ENCODE results near the gene ASS1.

DNA sequence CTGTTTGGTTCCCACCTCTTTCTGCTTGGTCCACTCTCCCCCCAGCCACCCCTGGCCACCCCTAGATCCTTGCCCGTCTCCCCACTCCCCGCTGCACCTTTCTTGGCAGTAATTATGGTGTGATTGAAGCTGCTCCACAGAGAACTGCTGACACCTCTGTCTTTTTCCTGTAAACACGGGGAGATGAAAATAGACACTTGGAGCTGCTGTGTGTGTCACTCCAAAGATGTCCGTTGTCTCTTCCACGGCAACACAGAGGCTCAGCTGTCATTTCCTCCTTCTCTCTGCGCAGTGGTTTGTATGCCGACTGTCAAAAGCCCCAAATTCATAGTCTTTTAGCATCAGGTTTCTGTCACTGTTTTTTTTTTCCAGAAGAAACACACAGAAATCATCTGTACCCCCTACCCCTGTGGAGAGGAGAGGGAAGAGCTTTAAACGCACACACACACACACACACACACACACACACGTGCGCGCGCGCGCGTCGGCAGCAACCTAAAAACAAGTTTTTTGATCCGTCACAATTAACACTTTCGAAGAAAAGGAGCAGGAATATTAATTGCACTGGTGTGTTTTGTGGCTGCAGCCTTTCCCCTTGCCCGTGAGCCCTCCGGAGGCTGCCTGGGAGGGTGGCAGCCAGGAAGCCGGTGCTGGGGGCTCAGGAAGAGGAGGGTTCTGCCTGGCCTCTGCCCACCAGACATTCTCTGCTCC, 39.8 kb downstream of the ASS1 start:
- TF ChIP-seq EZH2 (IDR thresholded peaks at IDR 0.05): no peak
- no peak for TF ChIP-seq POLR2AphosphoS5 (IDR thresholded peaks at IDR 0.05; ENCODE audit: borderline replicate concordance, low read depth, low read length)
- no peak for TF ChIP-seq FOXP2 (optimal IDR thresholded peaks at IDR 0.05; ENCODE audit: control extremely low read depth, extremely low read length, insufficient read depth)
